ENCODE data around the gene CST6. TPM values are rescaled to one million over a fixed set of nuclear protein-coding genes. Genes with fewer than 3 reads are reported as not detected.
A peak's percentile ranks its signal among the peaks of the same experiment; 100 is the strongest.

Gene CST6
- total and polyA plus RNA-seq, 2 of the 13 experiments (the other 11 are each of a cell fraction or from before 2014, with no cell fraction given): not detected

DNA sequence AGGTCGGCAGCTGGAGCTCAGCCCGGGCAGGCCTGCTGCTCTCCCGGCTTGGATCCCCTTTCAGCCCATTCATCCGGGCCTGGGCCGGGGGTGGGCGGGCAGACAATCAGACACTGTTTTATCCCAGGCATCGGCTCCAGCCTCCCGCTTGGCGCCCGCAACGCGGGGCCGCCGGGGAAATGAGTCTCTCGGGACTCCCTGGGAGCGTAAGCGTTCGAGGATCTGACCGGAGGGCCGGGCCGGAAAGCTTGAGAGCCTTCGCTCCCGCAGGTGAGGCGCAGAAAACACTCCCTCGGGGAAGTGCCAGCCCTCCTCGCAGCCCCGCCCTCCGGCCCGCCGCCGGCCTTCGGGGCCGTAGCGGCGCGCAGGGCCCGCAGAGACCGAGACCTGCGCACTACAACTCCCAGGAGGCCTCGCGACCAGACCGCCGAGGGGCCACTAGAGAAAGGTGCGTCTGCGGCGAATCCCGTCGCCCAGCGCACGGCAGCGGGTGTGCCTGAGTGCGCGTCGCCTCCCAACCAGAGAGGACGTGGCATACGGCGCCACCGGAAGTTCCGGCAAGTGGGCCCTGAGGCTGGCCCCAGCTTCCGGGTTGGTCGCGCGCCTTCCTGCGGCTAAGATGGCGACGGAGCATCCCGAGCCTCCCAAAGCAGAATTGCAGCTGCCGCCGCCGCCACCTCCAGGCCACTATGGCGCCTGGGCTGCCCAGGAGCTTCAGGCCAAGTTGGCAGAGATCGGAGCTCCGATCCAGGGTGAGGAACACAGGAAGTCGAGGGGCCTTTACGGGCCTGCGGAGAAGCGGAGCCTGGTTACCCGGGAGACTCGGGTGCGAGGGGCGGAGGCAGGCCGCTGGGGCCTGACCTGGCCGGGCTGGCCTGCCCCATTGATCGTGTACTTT, 40.2 kb downstream of the CST6 start, which contains the start of gene SF3B2 (continued):
- TF ChIP-seq, protein P1, sequence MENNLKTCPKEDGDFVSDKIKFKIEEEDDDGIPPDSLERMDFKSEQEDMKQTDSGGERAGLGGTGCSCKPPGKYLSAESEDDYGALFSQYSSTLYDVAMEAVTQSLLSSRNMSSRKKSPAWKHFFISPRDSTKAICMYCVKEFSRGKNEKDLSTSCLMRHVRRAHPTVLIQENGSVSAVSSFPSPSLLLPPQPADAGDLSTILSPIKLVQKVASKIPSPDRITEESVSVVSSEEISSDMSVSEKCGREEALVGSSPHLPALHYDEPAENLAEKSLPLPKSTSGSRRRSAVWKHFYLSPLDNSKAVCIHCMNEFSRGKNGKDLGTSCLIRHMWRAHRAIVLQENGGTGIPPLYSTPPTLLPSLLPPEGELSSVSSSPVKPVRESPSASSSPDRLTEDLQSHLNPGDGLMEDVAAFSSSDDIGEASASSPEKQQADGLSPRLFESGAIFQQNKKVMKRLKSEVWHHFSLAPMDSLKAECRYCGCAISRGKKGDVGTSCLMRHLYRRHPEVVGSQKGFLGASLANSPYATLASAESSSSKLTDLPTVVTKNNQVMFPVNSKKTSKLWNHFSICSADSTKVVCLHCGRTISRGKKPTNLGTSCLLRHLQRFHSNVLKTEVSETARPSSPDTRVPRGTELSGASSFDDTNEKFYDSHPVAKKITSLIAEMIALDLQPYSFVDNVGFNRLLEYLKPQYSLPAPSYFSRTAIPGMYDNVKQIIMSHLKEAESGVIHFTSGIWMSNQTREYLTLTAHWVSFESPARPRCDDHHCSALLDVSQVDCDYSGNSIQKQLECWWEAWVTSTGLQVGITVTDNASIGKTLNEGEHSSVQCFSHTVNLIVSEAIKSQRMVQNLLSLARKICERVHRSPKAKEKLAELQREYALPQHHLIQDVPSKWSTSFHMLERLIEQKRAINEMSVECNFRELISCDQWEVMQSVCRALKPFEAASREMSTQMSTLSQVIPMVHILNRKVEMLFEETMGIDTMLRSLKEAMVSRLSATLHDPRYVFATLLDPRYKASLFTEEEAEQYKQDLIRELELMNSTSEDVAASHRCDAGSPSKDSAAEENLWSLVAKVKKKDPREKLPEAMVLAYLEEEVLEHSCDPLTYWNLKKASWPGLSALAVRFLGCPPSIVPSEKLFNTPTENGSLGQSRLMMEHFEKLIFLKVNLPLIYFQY (CRISPR knock-in tag; IDR thresholded peaks at IDR 0.05; ENCODE audit: borderline replicate concordance): 0 out of 2 replicates have a peak, but pooled peaks have one; percentile 49
- TF ChIP-seq ARHGAP35 (CRISPR knock-in tag; IDR thresholded peaks at IDR 0.05; ENCODE audit: borderline replicate concordance) (peak; percentile 17; the same call in 1 of the 2 replicates), TAF1 (CRISPR knock-in tag; IDR thresholded peaks at IDR 0.05) (peak; percentile 96), ZNF710 (CRISPR knock-in tag; IDR thresholded peaks at IDR 0.05; ENCODE audit: borderline replicate concordance) (peak; percentile 36; the same call in 1 of the 2 replicates), POLR2AphosphoS2 (IDR thresholded peaks at IDR 0.05; ENCODE audit: low read depth, low read length) (peak; percentile 70; the same call in 1 of the 2 replicates), TCF7 (IDR thresholded peaks at IDR 0.05; ENCODE audit: low read depth) (no peak), ZNF577 (CRISPR knock-in tag; IDR thresholded peaks at IDR 0.05; ENCODE audit: borderline replicate concordance, low read depth) (no peak), ZNF430 (CRISPR knock-in tag; IDR thresholded peaks at IDR 0.05) (peak; percentile 73)
- TF ChIP-seq, protein P2, sequence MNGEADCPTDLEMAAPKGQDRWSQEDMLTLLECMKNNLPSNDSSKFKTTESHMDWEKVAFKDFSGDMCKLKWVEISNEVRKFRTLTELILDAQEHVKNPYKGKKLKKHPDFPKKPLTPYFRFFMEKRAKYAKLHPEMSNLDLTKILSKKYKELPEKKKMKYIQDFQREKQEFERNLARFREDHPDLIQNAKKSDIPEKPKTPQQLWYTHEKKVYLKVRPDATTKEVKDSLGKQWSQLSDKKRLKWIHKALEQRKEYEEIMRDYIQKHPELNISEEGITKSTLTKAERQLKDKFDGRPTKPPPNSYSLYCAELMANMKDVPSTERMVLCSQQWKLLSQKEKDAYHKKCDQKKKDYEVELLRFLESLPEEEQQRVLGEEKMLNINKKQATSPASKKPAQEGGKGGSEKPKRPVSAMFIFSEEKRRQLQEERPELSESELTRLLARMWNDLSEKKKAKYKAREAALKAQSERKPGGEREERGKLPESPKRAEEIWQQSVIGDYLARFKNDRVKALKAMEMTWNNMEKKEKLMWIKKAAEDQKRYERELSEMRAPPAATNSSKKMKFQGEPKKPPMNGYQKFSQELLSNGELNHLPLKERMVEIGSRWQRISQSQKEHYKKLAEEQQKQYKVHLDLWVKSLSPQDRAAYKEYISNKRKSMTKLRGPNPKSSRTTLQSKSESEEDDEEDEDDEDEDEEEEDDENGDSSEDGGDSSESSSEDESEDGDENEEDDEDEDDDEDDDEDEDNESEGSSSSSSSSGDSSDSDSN (CRISPR knock-in tag; IDR thresholded peaks at IDR 0.05): peak; percentile 94
- TF ChIP-seq, protein P3, sequence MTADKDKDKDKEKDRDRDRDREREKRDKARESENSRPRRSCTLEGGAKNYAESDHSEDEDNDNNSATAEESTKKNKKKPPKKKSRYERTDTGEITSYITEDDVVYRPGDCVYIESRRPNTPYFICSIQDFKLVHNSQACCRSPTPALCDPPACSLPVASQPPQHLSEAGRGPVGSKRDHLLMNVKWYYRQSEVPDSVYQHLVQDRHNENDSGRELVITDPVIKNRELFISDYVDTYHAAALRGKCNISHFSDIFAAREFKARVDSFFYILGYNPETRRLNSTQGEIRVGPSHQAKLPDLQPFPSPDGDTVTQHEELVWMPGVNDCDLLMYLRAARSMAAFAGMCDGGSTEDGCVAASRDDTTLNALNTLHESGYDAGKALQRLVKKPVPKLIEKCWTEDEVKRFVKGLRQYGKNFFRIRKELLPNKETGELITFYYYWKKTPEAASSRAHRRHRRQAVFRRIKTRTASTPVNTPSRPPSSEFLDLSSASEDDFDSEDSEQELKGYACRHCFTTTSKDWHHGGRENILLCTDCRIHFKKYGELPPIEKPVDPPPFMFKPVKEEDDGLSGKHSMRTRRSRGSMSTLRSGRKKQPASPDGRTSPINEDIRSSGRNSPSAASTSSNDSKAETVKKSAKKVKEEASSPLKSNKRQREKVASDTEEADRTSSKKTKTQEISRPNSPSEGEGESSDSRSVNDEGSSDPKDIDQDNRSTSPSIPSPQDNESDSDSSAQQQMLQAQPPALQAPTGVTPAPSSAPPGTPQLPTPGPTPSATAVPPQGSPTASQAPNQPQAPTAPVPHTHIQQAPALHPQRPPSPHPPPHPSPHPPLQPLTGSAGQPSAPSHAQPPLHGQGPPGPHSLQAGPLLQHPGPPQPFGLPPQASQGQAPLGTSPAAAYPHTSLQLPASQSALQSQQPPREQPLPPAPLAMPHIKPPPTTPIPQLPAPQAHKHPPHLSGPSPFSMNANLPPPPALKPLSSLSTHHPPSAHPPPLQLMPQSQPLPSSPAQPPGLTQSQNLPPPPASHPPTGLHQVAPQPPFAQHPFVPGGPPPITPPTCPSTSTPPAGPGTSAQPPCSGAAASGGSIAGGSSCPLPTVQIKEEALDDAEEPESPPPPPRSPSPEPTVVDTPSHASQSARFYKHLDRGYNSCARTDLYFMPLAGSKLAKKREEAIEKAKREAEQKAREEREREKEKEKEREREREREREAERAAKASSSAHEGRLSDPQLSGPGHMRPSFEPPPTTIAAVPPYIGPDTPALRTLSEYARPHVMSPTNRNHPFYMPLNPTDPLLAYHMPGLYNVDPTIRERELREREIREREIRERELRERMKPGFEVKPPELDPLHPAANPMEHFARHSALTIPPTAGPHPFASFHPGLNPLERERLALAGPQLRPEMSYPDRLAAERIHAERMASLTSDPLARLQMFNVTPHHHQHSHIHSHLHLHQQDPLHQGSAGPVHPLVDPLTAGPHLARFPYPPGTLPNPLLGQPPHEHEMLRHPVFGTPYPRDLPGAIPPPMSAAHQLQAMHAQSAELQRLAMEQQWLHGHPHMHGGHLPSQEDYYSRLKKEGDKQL (CRISPR knock-in tag; IDR thresholded peaks at IDR 0.05; ENCODE audit: low read depth): no peak
- TF ChIP-seq, protein P4, sequence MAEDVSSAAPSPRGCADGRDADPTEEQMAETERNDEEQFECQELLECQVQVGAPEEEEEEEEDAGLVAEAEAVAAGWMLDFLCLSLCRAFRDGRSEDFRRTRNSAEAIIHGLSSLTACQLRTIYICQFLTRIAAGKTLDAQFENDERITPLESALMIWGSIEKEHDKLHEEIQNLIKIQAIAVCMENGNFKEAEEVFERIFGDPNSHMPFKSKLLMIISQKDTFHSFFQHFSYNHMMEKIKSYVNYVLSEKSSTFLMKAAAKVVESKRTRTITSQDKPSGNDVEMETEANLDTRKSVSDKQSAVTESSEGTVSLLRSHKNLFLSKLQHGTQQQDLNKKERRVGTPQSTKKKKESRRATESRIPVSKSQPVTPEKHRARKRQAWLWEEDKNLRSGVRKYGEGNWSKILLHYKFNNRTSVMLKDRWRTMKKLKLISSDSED (CRISPR knock-in tag; IDR thresholded peaks at IDR 0.05): no peak

All from HepG2 (cell line).